ENCODE measurements around the gene BICD1. TPM values are rescaled to one million over a fixed set of nuclear protein-coding genes. Genes with fewer than 3 reads are reported as not detected.
A peak's percentile ranks its signal among the peaks of the same experiment; 100 is the strongest.

BICD1 gene
- total and polyA plus RNA-seq, 2 experiments from 2014 or later, result 59.3 to 83.6 TPM

DNA sequence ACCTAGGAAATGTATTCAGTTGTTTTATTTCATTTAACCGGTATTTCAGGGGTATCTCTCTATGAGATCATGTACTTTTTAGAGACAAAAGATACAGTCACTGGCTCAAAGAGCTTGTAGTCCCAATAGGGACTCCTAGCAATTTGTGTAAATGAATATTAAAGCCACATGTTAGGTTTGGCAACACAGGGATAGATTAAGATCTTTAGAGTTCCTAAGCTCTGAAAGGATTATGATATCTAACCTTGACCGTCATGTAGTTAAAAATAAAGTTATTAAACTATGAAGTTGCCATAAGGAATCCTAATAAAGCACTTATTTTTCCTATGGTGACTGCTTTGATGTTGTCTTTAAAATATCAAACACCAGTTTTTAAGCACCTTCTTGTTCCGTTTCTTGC, 192.3 kb downstream of the BICD1 start (continued):
- TF ChIP-seq, protein P1, sequence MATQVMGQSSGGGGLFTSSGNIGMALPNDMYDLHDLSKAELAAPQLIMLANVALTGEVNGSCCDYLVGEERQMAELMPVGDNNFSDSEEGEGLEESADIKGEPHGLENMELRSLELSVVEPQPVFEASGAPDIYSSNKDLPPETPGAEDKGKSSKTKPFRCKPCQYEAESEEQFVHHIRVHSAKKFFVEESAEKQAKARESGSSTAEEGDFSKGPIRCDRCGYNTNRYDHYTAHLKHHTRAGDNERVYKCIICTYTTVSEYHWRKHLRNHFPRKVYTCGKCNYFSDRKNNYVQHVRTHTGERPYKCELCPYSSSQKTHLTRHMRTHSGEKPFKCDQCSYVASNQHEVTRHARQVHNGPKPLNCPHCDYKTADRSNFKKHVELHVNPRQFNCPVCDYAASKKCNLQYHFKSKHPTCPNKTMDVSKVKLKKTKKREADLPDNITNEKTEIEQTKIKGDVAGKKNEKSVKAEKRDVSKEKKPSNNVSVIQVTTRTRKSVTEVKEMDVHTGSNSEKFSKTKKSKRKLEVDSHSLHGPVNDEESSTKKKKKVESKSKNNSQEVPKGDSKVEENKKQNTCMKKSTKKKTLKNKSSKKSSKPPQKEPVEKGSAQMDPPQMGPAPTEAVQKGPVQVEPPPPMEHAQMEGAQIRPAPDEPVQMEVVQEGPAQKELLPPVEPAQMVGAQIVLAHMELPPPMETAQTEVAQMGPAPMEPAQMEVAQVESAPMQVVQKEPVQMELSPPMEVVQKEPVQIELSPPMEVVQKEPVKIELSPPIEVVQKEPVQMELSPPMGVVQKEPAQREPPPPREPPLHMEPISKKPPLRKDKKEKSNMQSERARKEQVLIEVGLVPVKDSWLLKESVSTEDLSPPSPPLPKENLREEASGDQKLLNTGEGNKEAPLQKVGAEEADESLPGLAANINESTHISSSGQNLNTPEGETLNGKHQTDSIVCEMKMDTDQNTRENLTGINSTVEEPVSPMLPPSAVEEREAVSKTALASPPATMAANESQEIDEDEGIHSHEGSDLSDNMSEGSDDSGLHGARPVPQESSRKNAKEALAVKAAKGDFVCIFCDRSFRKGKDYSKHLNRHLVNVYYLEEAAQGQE (IDR thresholded peaks at IDR 0.05; ENCODE audit: unreplicated experiment), result no peak

DNA sequence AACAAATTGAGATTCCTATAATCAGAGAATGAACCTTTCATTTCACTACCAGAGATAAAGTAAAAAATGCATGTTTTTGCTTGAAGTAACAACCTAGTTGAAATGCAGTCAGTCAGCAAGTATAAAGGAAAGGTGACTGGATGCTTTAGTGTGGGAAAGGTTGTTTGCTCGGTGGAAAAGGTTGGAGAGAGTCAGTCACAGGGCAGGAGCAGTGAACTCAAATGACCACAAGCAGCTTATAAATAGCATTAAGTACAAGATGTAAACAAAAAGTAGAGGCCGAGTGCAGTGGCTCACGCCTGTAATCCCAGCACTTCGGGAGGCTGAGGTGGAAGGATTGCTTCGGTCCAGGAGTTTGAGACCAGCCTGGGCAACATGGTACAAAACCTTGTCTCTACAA, 194.6 kb downstream of the BICD1 start:
- Mint-ChIP-seq H3K4me1 (peaks cover 3% of the 10 kb centered on the region; the same call in 2 of the 3 replicates), H3K27me3 (ENCODE audit: insufficient read depth, low read depth, poor library complexity) (peaks cover 2% of the 10 kb centered on the region), H3K36me3 (ENCODE audit: low read depth) (peaks cover 8% of the 10 kb centered on the region; the same call in 2 of the 3 replicates), H3K9me3 (no peaks in the 10 kb centered on the region), H3K4me3 (no peak overlapping the region), H3K27ac (no peak overlapping the region)
- Histone ChIP-seq H2AFZ (no peak overlapping the region), H3K27ac (ENCODE audit: low read depth) (peak overlapping the region; percentile 76; the same call in 1 of the 2 replicates), H3K36me3 (ENCODE audit: insufficient read depth) (no peaks in the 10 kb centered on the region), H4K20me1 (replicated peaks; ENCODE audit: insufficient read depth) (no peaks in the 10 kb centered on the region; the same call in 1 of the 2 replicates), H3K27me3 (ENCODE audit: insufficient read depth) (no peaks in the 10 kb centered on the region), H3K79me2 (replicated peaks; ENCODE audit: insufficient read depth) (peaks cover 6% of the 10 kb centered on the region), H3K4me2 (no peak overlapping the region), H3K4me1 (ENCODE audit: insufficient read depth) (no peaks in the 10 kb centered on the region), H3K4me3 (no peak overlapping the region), H3K9me2 (ENCODE audit: insufficient read depth) (no peaks in the 10 kb centered on the region), H3F3A (replicated peaks; ENCODE audit: low read depth) (peaks cover 8% of the 10 kb centered on the region; the same call in 1 of the 2 replicates)
- no peak for ATAC-seq
- no peak for DNase-seq (ENCODE audit: low spot score)
- TF ChIP-seq ZNF114 (CRISPR knock-in tag; IDR thresholded peaks at IDR 0.05) (no peak), ZNF331 (CRISPR knock-in tag; IDR thresholded peaks at IDR 0.05; ENCODE audit: low read depth) (no peak), EZH2phosphoT487 (IDR thresholded peaks at IDR 0.05; ENCODE audit: unreplicated experiment) (no peak), NANOG (IDR thresholded peaks at IDR 0.05; ENCODE audit: borderline replicate concordance) (no peak), CREB1 (CRISPR knock-in tag; IDR thresholded peaks at IDR 0.05; ENCODE audit: low read depth) (no peak), JUNB (IDR thresholded peaks at IDR 0.05; ENCODE audit: unreplicated experiment) (no peak), POLR2AphosphoS5 (IDR thresholded peaks at IDR 0.05; ENCODE audit: low read depth) (no peak), EZH2 (IDR thresholded peaks at IDR 0.05; ENCODE audit: low read depth, unreplicated experiment) (no peak), STAT1 (IDR thresholded peaks at IDR 0.05; ENCODE audit: unreplicated experiment) (no peak)
- TF ChIP-seq, protein P2, sequence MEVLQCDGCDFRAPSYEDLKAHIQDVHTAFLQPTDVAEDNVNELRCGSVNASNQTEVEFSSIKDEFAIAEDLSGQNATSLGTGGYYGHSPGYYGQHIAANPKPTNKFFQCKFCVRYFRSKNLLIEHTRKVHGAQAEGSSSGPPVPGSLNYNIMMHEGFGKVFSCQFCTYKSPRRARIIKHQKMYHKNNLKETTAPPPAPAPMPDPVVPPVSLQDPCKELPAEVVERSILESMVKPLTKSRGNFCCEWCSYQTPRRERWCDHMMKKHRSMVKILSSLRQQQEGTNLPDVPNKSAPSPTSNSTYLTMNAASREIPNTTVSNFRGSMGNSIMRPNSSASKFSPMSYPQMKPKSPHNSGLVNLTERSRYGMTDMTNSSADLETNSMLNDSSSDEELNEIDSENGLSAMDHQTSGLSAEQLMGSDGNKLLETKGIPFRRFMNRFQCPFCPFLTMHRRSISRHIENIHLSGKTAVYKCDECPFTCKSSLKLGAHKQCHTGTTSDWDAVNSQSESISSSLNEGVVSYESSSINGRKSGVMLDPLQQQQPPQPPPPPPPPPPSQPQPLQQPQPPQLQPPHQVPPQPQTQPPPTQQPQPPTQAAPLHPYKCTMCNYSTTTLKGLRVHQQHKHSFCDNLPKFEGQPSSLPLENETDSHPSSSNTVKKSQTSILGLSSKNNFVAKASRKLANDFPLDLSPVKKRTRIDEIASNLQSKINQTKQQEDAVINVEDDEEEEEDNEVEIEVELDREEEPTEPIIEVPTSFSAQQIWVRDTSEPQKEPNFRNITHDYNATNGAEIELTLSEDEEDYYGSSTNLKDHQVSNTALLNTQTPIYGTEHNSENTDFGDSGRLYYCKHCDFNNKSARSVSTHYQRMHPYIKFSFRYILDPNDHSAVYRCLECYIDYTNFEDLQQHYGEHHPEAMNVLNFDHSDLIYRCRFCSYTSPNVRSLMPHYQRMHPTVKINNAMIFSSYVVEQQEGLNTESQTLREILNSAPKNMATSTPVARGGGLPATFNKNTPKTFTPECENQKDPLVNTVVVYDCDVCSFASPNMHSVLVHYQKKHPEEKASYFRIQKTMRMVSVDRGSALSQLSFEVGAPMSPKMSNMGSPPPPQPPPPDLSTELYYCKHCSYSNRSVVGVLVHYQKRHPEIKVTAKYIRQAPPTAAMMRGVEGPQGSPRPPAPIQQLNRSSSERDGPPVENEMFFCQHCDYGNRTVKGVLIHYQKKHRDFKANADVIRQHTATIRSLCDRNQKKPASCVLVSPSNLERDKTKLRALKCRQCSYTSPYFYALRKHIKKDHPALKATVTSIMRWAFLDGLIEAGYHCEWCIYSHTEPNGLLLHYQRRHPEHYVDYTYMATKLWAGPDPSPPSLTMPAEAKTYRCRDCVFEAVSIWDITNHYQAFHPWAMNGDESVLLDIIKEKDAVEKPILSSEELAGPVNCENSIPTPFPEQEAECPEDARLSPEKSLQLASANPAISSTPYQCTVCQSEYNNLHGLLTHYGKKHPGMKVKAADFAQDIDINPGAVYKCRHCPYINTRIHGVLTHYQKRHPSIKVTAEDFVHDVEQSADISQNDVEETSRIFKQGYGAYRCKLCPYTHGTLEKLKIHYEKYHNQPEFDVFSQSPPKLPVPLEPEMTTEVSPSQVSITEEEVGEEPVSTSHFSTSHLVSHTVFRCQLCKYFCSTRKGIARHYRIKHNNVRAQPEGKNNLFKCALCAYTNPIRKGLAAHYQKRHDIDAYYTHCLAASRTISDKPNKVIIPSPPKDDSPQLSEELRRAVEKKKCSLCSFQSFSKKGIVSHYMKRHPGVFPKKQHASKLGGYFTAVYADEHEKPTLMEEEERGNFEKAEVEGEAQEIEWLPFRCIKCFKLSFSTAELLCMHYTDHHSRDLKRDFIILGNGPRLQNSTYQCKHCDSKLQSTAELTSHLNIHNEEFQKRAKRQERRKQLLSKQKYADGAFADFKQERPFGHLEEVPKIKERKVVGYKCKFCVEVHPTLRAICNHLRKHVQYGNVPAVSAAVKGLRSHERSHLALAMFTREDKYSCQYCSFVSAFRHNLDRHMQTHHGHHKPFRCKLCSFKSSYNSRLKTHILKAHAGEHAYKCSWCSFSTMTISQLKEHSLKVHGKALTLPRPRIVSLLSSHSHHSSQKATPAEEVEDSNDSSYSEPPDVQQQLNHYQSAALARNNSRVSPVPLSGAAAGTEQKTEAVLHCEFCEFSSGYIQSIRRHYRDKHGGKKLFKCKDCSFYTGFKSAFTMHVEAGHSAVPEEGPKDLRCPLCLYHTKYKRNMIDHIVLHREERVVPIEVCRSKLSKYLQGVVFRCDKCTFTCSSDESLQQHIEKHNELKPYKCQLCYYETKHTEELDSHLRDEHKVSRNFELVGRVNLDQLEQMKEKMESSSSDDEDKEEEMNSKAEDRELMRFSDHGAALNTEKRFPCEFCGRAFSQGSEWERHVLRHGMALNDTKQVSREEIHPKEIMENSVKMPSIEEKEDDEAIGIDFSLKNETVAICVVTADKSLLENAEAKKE (CRISPR knock-in tag; IDR thresholded peaks at IDR 0.05), result no peak
- TF ChIP-seq, protein P3, sequence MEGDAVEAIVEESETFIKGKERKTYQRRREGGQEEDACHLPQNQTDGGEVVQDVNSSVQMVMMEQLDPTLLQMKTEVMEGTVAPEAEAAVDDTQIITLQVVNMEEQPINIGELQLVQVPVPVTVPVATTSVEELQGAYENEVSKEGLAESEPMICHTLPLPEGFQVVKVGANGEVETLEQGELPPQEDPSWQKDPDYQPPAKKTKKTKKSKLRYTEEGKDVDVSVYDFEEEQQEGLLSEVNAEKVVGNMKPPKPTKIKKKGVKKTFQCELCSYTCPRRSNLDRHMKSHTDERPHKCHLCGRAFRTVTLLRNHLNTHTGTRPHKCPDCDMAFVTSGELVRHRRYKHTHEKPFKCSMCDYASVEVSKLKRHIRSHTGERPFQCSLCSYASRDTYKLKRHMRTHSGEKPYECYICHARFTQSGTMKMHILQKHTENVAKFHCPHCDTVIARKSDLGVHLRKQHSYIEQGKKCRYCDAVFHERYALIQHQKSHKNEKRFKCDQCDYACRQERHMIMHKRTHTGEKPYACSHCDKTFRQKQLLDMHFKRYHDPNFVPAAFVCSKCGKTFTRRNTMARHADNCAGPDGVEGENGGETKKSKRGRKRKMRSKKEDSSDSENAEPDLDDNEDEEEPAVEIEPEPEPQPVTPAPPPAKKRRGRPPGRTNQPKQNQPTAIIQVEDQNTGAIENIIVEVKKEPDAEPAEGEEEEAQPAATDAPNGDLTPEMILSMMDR (conservative IDR thresholded peaks at IDR 0.05; ENCODE audit: low read depth in 2 of 2), result no peak
